GM13977 (cell line): Measurements from ENCODE around the gene DNAH10.

ENCODE experiments used
- DNase-seq: peaks from one replicate; pipeline ENCODE4 v3.0.0; 2012; ENCODE audit warnings: low spot score
- in situ Hi-C: fragments of 300-500 bp; cut with MboI; formaldehyde crosslinking; loops from one replicate; pipeline ENCODE4 v1.12.0; 2022; ENCODE audit warnings: low sequenced_read_pairs, low pct_unique_long_range_greater_than_20kb, mixed read lengths, inconsistent platforms; ENCODE audit not compliant: unreplicated experiment
- TF ChIP-seq, protein P1 (sequence below): IDR thresholded peaks from 2 replicates; pipeline ENCODE4 v1.5.1; 2012; ENCODE audit warnings: mild to moderate bottlenecking, control low read depth; ENCODE audit not compliant: insufficient read depth; ENCODE audit errors: extremely low read depth, missing control alignments

Gene DNAH10

DNA sequence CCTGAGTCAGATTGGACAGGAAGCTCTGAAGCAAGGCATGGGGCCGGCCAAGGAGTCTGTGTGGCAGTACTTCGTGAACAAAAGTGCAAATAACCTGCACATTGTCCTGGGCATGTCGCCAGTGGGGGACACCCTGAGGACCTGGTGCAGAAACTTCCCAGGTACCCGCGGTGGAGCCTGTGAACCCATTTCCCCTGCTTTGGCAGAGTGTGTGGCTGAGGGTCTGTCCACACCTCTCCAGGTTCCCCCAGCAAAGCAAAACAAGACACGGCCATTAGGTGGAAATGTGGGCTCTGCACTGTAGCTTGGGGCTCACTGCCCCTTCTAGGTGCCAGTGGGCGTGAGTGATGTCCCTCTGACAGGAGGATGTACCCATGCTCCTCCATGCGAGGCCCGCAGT, 131.2 kb downstream of the DNAH10 start:
- in situ Hi-C loops: no loop called here
- TF ChIP-seq, protein P1, sequence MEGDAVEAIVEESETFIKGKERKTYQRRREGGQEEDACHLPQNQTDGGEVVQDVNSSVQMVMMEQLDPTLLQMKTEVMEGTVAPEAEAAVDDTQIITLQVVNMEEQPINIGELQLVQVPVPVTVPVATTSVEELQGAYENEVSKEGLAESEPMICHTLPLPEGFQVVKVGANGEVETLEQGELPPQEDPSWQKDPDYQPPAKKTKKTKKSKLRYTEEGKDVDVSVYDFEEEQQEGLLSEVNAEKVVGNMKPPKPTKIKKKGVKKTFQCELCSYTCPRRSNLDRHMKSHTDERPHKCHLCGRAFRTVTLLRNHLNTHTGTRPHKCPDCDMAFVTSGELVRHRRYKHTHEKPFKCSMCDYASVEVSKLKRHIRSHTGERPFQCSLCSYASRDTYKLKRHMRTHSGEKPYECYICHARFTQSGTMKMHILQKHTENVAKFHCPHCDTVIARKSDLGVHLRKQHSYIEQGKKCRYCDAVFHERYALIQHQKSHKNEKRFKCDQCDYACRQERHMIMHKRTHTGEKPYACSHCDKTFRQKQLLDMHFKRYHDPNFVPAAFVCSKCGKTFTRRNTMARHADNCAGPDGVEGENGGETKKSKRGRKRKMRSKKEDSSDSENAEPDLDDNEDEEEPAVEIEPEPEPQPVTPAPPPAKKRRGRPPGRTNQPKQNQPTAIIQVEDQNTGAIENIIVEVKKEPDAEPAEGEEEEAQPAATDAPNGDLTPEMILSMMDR: no peak
- no peak for DNase-seq

DNA sequence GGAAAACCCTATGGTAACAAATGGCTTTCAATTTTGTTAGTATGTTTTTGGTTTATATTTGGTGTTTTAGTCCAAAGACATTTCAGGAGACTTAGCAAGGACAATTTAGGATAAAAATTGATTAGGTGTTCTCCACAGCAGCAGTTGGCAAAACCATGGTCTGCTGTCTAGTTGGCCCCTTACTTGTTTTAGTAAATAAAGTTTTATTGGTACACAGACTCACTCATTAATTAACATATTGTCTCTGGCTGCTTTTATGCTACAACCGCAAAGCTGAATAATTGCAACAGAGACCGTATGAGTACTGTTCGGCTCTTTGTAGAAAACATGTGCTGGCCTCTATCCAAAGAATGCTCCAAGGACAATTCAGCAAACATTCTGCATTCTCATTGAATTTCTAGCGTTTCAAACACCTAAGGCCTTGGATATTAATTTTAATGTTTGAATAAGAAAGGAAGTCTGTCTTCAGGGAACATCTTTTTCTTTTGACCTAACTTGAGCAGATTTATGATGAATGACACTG, 132.8 kb downstream of the DNAH10 start:
- no peak for DNase-seq
- in situ Hi-C loops: no loop called here
- TF ChIP-seq, protein P1: no peak

DNA sequence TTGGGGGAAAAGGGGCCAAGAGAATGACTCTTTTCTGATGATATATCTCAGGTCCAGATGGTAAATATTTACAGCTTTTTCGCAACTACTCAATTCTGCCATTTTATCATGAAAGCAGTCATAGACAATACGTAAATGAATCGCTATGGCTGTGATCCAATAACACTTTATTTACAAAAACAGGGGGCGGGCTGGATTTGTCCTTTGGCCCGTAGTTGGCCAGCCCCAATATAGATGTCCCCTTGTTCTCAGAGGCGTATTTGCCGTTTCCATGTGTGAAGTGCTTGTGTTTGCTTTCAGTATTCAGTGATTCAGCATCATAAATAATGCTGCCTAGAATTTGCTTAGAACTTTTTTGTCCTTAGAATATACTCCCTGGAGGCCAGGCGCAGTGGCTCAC, 133.3 kb downstream of the DNAH10 start:
- TF ChIP-seq, protein P1: no peak
- in situ Hi-C loops: no loop called here
- DNase-seq: no peak

DNA sequence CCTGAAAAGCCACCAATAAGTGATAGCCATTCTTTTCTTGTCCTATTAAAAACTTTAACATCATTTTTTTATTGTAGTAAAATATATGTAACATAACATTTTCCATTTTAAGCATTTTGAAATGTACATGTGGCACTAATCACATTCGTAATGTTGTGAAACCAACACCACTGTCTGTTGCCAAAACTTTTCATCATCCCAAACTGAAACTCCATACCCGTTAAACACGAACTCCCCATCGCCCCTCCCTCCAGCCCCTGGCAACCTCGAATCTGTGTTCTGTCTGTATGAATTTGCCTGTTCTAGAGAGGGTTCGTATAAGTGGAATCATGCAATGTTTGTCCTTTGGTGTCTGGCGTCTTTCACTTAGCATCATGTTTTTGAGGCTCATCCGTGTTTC, 134.7 kb downstream of the DNAH10 start:
- in situ Hi-C loops: no loop called here
- DNase-seq: no peak

DNA sequence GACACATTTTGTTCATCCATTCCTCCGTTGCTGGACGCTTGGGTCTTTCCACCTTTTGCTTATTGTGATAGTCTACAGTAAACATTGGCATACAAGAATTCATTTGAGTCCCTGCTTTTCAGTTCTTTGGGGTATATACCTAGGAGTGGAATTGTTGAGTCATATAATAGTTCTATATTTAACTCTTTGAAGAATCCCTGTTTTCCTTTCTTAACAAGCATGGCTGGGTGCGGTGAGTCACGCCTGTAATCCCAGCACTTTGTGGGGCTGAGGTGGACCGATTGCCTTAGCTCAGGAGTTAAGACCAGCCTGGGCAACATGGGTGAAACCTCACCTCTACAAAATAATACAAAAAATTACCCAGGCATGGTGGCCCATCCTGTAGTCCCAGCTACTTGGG, 135.1 kb downstream of the DNAH10 start:
- TF ChIP-seq, protein P1: no peak
- no peak for DNase-seq
- in situ Hi-C loops: no loop called here

More for the DNA sequence above, 134.7 kb downstream of the DNAH10 start:
- TF ChIP-seq, protein P1: no peak

DNA sequence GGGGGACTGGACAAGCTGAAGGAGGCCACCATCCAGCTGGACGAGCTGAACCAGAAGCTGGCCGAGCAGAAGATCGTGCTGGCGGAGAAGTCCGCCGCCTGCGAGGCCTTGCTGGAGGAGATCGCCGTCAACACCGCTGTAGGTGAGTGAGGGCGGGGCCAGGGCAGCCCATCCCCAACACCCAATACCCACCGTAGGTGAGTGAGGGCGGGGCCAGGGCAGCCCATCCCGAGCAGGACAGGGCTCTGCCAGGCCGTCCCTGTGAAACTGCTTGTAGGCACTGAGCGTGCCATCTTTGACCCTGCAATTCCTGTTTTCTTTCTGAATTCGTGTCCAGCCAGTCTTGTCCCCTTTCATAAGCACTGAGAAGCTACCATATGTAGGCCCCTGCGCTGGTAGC, 136.6 kb downstream of the DNAH10 start:
- TF ChIP-seq, protein P1: no peak
- in situ Hi-C loops: no loop called here

DNA sequence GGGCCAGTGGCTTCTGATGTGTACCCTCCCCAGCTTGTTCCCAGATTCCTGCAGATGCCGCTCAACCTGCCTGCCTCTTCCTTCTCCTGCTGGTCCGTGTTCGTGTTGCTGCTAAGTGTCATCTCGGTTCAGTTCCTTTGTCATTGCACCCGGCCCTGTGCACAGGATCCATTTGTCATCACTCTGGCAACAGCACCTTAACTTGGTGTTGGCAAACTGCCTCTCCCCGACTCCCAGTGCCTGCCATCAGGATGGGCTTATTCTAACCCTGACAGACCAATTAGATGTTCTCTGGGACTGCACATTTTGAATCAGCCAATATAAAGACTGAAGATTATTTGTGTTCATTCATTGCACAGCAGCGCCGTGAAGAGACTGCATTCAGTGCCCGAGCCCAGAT, 137.3 kb downstream of the DNAH10 start:
- TF ChIP-seq, protein P1: no peak
- no peak for DNase-seq
- in situ Hi-C loops: no loop called here

More for the DNA sequence above, 136.6 kb downstream of the DNAH10 start:
- DNase-seq: no peak
